GM21723 (cell line): ENCODE results near the gene MX1.

Experiments used
- ATAC-seq: cut with Tn5 transposase; IDR thresholded peaks from one replicate; pipeline ENCODE4 v1.9.1; 2021; ENCODE audit warnings: mild to moderate bottlenecking, moderate library complexity; ENCODE audit not compliant: unreplicated experiment

Gene MX1

DNA sequence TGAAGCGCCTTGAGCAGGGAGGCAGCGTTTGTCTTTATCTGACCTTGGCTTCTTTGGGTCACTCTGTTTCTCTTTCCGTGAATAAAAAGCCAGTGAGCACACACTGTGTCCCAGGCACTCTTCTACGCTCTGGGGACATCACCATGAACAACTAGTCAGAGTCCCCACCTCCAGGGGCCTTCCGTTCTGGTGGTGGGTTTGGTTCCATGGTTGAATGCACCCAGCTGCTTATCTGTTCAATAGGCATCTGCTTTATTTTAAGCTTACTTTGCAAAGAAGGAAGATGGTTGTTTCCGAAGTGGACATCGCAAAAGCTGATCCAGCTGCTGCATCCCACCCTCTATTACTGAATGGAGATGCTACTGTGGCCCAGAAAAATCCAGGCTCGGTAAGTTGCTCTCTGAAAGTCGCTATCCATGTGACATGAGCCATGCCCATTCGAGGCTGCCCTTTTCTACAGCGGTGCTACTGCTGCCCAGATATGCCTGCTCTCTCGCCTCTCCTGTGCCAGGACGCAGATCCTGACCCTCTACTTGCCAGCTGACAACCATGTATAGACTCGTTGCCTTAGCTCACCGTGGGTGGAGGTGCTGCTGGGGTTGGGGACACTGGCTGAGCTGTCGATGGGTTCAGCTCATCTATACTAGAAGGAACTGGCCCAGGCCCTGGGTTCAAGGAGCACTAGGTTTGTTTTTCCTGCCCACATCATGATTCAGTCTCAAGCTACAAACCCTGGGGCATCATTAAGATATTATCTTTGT is 5.9 kb downstream of the MX1 start:
- peak; percentile 83 for ATAC-seq

DNA sequence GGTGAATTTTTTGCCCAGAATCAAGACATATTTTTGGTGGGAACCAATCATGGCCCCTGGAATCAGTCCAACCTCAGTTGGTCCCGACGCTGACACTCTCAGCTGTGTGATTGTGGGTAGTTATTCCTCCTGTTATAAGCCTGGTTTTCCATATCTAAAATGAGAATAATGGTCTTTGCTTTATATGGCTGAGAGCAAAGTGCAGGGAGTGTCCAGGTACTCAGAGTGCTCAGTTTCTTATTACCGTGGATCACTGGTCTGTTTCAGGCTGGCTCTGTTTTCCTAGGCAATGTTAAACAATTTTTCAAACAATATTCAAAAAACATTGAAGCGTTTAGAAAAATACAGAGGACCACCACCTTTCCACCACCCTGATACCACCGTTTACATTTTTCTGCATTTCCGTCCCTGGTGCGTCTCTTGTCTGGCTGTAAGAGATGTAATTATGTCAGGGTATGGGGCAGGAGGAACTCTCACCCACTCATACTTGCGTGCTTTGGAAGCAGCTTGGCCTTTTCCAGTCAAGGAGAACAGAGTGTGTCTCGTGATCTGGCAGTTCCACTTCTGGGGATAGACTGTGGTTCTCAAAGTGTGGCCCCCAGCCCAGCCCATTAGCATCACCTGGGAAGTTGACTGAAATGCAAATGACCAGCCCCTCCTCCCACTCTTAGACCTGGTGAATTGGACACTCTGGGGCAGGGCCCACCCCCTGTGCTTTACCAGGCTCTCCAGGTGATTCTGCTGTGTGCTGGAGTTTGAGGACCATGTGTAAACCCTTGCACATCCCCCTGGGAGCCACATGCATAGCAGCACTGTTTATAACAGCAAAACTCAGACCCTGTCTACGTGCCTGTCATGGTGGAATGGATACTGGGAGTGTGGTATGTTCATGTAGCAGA is 6.8 kb downstream of the MX1 start:
- no peak for ATAC-seq

DNA sequence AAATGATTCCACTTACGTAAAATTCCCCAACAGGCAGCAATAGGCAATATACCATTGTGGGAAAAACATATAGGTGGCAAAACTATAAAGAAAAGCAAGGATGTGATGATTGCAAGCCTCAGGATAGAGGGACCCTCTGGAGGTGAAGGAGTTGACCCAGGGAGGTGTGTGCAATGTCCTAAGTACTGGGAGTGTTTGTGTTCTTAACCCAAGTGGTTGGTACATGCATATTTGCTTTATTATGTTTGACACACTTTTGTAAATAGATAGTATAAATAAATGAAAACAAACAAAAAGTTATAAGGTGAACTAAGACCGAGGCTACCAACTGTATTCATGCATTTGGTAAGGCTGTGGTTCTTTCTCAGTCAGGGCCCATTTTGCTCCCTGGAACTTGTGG is 7.5 kb downstream of the MX1 start:
- no peak for ATAC-seq

DNA sequence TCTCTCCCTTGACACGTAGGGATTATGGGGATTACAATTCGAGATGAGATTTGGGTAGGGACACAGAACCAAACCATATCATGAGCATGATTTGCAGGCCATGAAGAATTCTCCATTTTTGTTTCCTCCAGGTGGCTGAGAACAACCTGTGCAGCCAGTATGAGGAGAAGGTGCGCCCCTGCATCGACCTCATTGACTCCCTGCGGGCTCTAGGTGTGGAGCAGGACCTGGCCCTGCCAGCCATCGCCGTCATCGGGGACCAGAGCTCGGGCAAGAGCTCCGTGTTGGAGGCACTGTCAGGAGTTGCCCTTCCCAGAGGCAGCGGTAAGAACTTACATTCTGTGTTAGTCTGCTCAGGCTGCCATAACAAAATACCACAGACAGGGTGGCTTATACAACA is 9.7 kb downstream of the MX1 start:
- ATAC-seq = no peak

DNA sequence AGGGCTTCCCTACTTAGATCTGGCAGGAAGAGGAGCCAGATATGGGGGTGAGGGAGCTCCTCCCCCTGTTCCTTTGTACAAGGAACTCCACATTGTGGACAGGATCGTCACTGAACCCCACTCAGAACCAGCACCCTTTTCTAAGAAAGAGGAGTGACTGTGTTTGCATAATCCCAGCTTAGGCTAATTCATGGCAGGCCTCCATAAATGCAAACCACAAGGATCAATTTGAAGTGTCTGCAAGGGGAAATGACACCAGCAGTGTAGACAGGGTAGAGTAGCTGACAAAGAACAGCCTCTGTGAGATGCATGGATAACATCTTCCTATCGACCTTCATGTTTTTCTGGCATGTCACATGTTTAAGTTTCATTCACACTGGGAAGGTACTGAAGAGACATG is 11.7 kb downstream of the MX1 start:
- no peak for ATAC-seq

DNA sequence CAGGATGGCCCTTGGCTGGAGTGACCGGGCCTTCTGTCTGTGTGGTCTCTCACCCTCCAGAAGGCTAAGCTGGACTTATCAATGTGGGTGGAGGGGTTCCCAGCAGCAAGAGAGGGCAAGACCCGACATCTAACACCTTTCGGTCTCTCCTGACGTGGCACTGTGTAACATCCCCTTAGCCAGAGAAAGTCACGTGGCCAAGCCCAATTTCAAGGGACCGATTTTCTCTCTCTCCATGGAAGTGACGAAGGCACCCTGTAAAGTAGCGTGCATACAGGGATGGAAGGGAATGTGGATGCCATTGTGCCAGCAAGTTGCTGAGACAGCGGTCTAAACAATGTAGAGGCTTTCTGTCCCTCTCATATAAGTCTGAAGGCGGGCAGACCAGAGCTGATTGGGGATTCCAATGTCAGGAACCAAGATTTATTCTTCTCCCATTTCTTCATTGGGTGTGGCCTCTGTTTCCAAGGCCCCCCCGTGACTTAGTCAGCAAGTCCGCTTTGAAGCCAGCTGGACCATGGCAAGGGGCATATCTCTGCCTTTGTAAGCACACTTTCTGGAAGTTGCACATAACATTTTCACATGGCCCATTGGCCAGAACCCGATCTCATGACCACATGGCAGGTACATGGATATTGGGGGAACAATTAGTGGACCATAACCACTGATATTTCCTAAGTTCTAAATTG is 12.5 kb downstream of the MX1 start:
- ATAC-seq = no peak

DNA sequence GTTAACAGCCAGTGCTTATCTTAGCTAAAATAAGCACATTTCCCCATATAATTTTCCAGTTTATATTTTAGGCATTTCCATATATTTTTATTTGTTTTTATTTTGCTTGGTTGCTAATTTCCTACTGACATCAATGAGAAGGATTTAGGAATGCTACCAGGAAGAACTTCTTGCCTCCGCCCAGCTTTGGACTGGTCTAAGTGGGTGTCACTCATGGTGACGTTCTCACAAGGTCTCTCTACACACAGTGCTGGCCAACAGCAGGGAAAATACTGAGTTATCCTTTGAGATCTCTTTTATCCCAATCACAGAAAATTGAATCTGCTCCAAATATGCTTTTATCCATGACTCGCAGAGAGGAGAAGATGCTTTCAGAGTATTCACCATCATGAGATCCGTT is 13.2 kb downstream of the MX1 start:
- no peak for ATAC-seq

DNA sequence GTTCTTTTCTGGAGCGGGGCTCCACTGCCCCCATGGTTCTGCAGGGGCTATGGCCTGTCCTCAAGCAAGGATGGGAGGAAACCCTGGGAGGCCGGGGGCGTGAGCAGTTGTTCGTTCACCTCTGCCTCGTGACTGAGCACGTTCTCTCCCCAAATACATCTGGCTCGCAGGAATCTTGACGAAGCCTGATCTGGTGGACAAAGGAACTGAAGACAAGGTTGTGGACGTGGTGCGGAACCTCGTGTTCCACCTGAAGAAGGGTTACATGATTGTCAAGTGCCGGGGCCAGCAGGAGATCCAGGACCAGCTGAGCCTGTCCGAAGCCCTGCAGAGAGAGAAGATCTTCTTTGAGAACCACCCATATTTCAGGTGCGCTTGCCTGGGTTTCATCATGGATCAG is 15.5 kb downstream of the MX1 start:
- no peak for ATAC-seq

DNA sequence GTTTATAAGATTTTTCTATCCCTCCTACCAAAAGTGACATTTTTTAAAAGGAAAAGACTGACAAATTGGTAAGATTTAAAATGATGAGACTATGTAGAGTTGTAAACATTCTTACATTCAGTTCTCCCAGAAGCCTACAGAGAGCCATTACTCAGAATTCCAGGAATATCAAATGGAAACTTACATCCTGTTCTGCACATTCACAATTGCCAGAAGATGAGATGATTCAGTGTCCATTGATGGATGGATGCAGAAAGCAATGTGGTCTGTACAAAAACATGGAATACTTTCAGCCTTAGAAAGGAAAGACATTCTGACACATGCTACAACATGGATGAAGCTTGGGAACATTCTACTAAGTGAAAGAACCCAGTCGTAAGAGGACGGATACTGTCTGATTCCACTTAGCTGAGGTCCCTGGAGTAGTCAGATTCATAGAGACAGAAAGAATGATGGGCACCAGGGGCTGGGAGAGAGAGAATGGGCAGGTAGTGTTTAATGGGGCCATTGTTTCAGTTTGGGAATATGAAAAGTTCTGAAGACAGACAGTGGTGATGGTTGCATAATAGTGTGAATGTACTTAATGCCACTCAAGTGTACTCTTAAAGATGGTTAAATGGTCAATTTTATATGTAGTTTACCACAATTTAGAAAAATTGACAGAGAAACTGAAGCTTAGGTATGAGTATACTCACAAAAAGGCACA is 16.6 kb downstream of the MX1 start:
- no peak for ATAC-seq

DNA sequence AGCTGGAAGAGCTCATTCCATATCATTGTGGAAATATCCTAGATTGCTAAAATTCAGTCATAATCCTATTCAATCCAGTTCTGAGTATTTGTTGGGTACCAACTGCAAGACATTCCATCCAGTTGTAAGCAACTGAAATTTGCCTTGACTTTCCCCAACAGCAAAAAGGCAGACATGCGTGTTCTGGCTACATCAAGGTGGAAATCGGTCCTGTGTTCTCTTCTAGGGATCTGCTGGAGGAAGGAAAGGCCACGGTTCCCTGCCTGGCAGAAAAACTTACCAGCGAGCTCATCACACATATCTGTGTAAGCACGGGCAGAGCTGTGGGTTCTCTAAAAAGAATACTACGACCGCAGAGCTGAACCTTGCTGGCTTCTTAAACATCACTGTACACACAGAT is 17.5 kb downstream of the MX1 start:
- ATAC-seq = no peak

DNA sequence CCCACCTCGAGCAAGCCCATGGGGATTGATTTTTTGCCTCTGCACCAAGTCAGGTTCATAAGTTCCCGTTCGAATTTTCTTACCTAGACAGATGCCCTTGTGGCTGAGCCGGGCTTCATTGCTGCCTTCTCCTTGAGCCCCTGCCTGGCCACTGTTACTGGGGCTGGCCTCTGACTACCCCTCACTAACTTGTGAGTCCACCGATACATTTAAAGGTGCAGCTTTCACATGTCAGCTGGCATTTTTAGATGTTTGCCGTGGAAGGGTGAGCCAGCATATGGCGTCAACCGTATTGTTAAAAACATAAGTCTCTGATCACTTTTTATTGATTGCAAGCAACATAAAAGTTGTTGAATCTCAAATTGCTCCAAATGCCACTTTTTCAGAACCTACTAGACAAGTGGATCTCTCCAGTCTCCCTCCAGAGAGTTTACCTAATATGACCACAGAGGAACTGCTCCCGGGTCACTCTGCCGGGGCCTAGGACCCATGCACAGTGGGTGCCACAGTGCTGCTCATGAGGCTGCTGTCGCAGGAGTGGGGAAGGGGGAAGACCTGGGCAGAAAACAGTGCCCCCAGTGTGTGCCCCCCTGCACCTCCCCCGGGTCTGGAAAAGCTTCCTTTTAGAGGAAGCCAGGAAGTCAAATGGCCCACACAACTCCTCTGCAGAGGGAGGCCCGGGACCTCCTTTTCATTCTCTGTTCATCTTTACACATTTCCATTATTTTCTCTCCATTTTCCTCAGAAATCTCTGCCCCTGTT is 18.8 kb downstream of the MX1 start:
- ATAC-seq = no peak

DNA sequence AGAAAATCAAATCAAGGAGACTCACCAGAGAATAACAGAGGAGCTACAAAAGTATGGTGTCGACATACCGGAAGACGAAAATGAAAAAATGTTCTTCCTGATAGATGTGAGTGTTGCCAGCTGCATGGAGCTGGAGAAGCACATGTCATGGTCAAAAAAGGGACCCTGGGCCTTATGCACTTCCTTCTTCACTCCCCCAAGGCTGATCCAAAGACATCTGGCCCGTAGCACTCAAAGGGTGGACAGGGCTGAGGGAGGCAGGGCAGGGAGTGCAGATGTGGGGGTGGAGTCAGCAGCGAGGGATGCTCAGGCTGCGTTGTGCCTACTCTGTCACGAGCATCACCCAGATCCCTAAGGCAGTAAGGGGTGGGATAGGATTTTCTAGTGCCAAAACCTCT is 19.4 kb downstream of the MX1 start:
- ATAC-seq = no peak

DNA sequence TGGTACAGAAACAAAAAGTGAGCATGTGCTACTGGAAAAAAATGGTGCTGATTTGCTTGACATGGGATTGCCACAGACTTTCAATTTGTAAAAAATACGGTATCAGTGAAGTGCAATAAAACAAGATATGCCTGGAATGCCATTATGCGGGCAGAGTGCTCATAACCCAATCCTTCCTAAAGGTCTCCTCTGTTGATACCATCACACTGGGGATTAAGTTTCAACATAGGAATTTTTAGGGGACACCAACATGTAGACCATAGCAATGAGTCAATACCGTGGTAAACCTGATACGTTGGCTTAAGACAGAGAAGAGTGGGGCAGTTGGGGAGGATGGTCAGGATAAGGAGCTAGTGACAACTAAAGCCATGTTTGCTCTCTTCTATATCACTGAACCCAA is 20.5 kb downstream of the MX1 start:
- no peak for ATAC-seq

DNA sequence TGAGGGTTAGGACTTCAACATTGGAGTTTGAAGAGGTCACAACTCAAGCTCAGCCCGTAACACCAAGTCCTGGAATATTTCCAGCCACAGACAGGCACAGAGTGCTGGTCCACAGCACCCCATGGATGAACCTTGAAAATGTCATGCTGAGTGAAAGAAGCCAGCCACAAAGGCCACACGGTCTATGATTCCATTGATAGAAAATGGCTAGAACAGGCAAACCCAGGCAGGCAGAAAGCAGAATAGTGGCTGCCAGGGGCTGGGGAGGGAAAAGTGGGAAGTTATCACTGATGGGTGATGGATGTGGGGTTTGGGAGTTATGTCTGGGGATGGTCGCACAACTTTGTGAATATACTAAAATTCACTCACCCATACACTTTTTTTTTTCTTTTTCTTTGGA is 21.3 kb downstream of the MX1 start:
- ATAC-seq = no peak

DNA sequence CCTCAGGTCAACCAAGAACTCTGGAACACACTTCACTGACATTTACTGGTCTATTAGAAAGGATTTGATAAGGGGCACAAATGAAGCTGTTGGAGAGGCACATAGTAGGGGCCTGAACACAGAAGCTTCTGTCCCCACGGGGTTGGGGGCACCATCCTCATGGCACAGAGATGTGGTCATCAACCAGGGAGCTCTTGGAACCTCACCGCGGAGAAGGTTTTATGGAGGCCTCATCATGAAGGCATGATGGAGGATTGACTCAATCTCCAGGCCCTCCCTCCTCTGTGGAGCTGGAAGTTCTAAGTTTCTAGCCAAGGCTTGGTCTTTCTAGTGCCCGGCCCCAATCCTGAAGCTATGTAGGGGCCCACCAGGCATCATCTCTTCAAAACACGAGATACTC is 23.6 kb downstream of the MX1 start:
- ATAC-seq = no peak

DNA sequence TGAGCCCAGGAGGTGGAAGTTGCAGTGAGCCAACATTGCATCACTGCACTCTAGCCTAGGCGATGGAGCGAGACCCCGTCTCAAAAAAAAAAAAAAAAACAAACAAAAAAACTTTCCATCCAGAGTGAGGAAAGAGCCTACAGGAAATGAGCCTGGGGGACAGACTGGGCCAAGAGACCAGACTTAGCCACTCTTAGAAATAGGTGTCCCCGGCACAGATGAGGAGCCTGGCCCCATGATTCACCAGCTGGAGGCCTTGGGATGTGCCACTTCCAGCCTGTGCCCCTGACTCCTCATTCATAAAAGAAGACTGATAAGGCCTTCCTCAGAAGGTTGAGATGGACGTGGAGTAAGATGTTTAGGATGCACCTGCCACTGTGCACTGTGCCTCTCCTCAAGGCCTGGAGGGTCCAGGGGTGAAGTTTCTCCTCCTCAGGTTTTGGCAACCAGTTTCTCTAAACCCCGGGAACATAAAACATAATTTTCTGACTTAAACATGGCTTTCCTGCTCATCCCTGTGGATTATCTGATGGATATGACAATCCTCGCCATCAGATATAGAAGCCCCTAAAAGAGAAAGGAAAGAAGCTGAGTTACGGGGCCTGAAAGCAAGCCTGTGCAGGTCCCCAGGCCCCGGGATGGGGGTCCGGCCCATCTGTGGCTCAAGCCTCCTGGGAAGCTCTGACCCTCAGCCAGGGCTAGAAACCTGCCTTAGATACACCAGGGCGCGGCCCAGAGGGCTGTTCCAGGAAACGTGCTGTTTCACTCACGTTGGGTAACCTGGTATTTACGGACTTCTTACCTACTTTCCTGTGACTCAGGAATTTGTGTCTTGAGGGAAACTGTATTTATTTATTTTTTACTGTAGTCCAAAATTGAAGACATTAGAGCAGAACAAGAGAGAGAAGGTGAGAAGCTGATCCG is 26.0 kb downstream of the MX1 start:
- ATAC-seq = no peak

DNA sequence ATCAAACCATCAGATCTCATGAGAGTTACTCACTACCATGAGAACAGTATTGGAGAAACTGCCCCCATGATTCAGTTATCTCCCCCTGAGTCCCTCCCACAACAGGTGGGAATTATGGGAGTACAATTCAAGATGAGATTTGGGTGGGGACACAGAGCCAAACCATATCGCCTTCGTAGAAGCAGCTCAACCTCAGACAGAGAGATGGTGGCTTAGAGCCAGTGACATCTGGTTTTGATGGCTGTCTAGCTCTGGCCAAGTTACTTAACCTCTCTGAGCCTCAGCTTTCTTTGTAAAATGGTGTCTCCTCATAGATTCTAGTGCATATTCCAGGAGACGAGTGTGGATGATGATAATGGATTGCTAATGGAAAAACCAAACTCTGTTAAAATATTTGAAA is 27.2 kb downstream of the MX1 start:
- ATAC-seq = no peak

DNA sequence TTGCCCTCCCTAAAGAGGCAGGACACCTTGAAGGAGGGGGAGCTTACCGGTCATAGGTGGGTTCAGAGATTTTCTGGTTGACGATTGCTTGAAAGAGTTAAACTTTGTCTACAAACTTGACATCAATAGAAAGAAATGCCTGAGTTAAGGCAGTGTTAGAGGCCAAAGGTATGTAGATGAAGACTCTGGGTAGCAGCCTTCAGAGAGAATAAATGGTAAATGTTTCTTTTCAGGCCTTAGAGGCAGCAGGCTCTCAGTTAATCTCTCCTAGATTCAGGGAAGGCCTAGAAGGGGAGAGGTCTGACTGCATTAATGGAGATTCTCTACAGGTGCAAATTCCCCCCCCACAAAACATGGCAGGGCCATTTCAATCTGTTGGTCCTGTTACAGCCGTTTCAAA is 27.7 kb downstream of the MX1 start:
- no peak for ATAC-seq

DNA sequence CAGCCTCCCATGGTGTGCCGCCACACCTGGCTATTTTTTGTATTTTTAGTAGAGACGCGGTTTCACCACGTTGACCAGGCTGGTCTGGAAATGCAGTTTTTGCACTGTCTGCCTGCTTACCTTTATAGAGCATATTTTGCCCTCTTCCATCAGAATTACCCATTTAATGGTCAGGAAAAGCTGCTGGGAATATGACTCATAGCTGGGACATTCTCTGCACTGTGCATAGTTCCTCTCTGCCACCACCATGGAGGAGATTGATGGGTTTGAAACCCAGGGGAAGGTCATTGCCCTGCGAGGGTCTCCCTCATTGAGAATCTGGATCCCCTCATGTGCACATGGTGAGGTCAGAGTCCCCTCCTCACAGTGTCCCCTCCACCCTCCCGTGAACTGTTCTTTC is 32.1 kb downstream of the MX1 start:
- ATAC-seq = no peak
